K562 (cell line): ENCODE data around the gene PHF1. TPM values are rescaled to one million over a fixed set of nuclear protein-coding genes. Genes with fewer than 3 reads are reported as not detected.

Experiments
- ATF3 ChIP-seq, 2 experiments: fragments of 450-650 bp in 1 of 2; sonication (generic) in 1 of 2; formaldehyde crosslinking in 1 of 2; IDR thresholded peaks in 1 of 2; conservative IDR thresholded peaks in 1 of 2; 2 replicates each; pipeline versions ENCODE4 v1.6.1 to v1.8.1; 2016 to 2023; ENCODE audit warnings: mild to moderate bottlenecking in 2 of 2, moderate library complexity in 2 of 2, inconsistent platforms in 1 of 2, missing genetic modification reagents in 1 of 2
- KLF6 ChIP-seq: fragments of 250-450 bp; sonication (Bioruptor Pico); IDR thresholded peaks from 2 replicates; pipeline ENCODE4 v1.4.0; 2020; ENCODE audit warnings: mild to moderate bottlenecking, moderate library complexity, borderline replicate concordance
- MGA ChIP-seq: fragments of 450-650 bp; IDR thresholded peaks from 2 replicates; pipeline ENCODE4 v1.6.1; 2016; ENCODE audit warnings: mild to moderate bottlenecking, moderate library complexity
- POLR2AphosphoS5 ChIP-seq: IDR thresholded peaks from 2 replicates; pipeline ENCODE4 v1.6.1; 2011; ENCODE audit warnings: mild to moderate bottlenecking, low read depth, low read length, moderate library complexity; ENCODE audit not compliant: control insufficient read depth, insufficient read depth
- PTBP1 ChIP-seq: fragments of 200-400 bp; formaldehyde crosslinking; IDR thresholded peaks from 2 replicates; pipeline ENCODE4 v1.6.1; 2017; ENCODE audit warnings: low read depth, low read length
- SIN3B ChIP-seq: fragments of 450-650 bp; IDR thresholded peaks from 2 replicates; pipeline ENCODE4 v1.6.1; 2017; ENCODE audit warnings: low read depth, mild to moderate bottlenecking, moderate library complexity
- XRCC5 ChIP-seq: fragments of 200-400 bp; formaldehyde crosslinking; IDR thresholded peaks from 2 replicates; pipeline ENCODE4 v1.6.1; 2017; ENCODE audit warnings: low read depth, mild to moderate bottlenecking, low read length
- ZBTB11 ChIP-seq, 3 experiments: fragments of 200-800 bp in 1 of 3; fragments of 250-450 bp in 1 of 3; fragments of 450-650 bp in 1 of 3; sonication (Bioruptor Pico) in 1 of 3; sonication (Bioruptor generic) in 1 of 3; formaldehyde crosslinking in 1 of 3; IDR thresholded peaks; 2 replicates each; pipeline versions ENCODE4 v1.6.1 to v1.8.0; 2016 to 2022; ENCODE audit warnings: mild to moderate bottlenecking in 2 of 3, missing genetic modification characterization in 2 of 3, missing compliant biosample characterization in 1 of 3, moderate library complexity in 1 of 3
- polyA plus RNA-seq, 8 experiments: library from polyadenylated mRNA; depleted of rRNA in 4 of 8; stranded (reverse) in 5 of 8; unstranded in 3 of 8; fragments of >200 nt; fragmentation: Nextera tagmentation in 2 of 8; fragmentation: Illumina TruSeq in 1 of 8; extraction: Ambion mirVana in 2 of 8; extraction: Trizol in 1 of 8; gene quantifications; 2 replicates each; pipeline versions ENCODE4 v1.2.1 to v1.2.3, GENCODE V29; 2011 to 2014; ENCODE audit warnings: inconsistent platforms in 1 of 8, missing spikeins in 1 of 8
- total RNA-seq, 7 experiments: library from RNA; depleted of rRNA in 6 of 7; stranded (reverse); fragments of >200 nt in 6 of 7; fragmentation: Illumina TruSeq in 2 of 7; extraction: Trizol in 2 of 7; gene quantifications; 2 replicates each; pipeline versions ENCODE4 v1.2.1 to v1.2.3, GENCODE V29; 2011 to 2021; ENCODE audit warnings: low replicate concordance in 1 of 7

Gene PHF1
- total and polyA plus RNA-seq, 9 of the 15 experiments (the other 6 are each of a cell fraction or from before 2014, with no cell fraction given): 3.7 to 64.2 (median 33.7) TPM

- TF ChIP-seq MGA: peak; percentile 92
- TF ChIP-seq ATF3 (IDR thresholded peaks at IDR 0.05): no peak
- TF ChIP-seq ATF3 (CRISPR knock-in tag; conservative IDR thresholded peaks at IDR 0.05): no peak; the same call in 1 of the 2 replicates
- peak; percentile 74 for TF ChIP-seq POLR2AphosphoS5
- TF ChIP-seq ZBTB11 (CRISPR knock-in tag; IDR thresholded peaks at IDR 0.05): peak in 1 of 3 experiments; percentile 93; a peak in 3 of 6 replicates
- 0 out of 2 replicates have a peak, but pooled peaks have one; percentile 60 for TF ChIP-seq XRCC5
- TF ChIP-seq SIN3B: peak; percentile 84
- TF ChIP-seq PTBP1: no peak; the same call in 1 of the 2 replicates
- peak; percentile 79; the same call in 1 of the 2 replicates for TF ChIP-seq KLF6
These were observed 43.5 kb downstream of the PHF1 start, which contains the start of gene ZBTB9 (continued) for GRCh38 chr6:33454009-33454946.
